C1 segment of cervical spinal cord (tissue), 14 donors: ENCODE measurements around the gene PRDM5.
"Not testable (repeated sequence)": the region's sequence is repeated elsewhere in the genome, so short reads cannot be mapped to it uniquely, and the experiment has no call there.

Experiments used
- DNase-seq, 14 donors: peaks; one replicate each; lab custom pipeline; 2025; lab: John Stamatoyannopoulos, UW

Gene PRDM5

GRCh38 chr4:120755864-120756263, 166.7 kb downstream of the PRDM5 start:
- DNase-seq = no peak

- no peak for DNase-seq
Observed at GRCh38 chr4:120754590-120754989, 167.9 kb downstream of the PRDM5 start.

- DNase-seq = no peak
Observed at GRCh38 chr4:120753854-120754253, 168.7 kb downstream of the PRDM5 start.

- DNase-seq = no peak
Observed at GRCh38 chr4:120750152-120750525, 172.4 kb downstream of the PRDM5 start.

GRCh38 chr4:120749445-120750151, 172.9 kb downstream of the PRDM5 start:
- DNase-seq = no peak

GRCh38 chr4:120741636-120742035, 180.9 kb downstream of the PRDM5 start:
- not testable (repeated sequence) for DNase-seq

- DNase-seq = no peak
Observed at GRCh38 chr4:120736312-120736711, 186.2 kb downstream of the PRDM5 start.

- no peak for DNase-seq
Observed at GRCh38 chr4:120733968-120734367, 188.6 kb downstream of the PRDM5 start.

- no peak for DNase-seq
Observed at GRCh38 chr4:120733054-120733453, 189.5 kb downstream of the PRDM5 start.

- DNase-seq = no peak
Observed at GRCh38 chr4:120731561-120731960, 191.0 kb downstream of the PRDM5 start.

GRCh38 chr4:120730777-120731320, 191.7 kb downstream of the PRDM5 start:
- no peak for DNase-seq

- DNase-seq = no peak
Observed at GRCh38 chr4:120728892-120729675, 193.4 kb downstream of the PRDM5 start.

- no peak for DNase-seq
Observed at GRCh38 chr4:120725639-120726580, 196.6 kb downstream of the PRDM5 start.

- no peak for DNase-seq
Observed at GRCh38 chr4:120724656-120725055, 197.9 kb downstream of the PRDM5 start.

- DNase-seq = no peak
Observed at GRCh38 chr4:120723986-120724385, 198.5 kb downstream of the PRDM5 start.

GRCh38 chr4:120723105-120723504, 199.4 kb downstream of the PRDM5 start:
- DNase-seq = no peak

- DNase-seq = no peak
Observed at GRCh38 chr4:120722655-120723054, 199.9 kb downstream of the PRDM5 start.

GRCh38 chr4:120720354-120720934, 202.1 kb downstream of the PRDM5 start:
- DNase-seq = no peak

GRCh38 chr4:120718979-120719566, 203.5 kb downstream of the PRDM5 start:
- DNase-seq = peak in 1 of 14 donors; percentile 7

GRCh38 chr4:120716346-120716745, 206.2 kb downstream of the PRDM5 start:
- no peak for DNase-seq
